GM12892 (cell line): ENCODE data around the gene TNMD.

Experiments
- POLR2A ChIP-seq: IDR thresholded peaks from 2 replicates; pipeline ENCODE4 v1.6.1; 2011; ENCODE audit warnings: low read depth, low read length, control low read depth
- POLR2AphosphoS5 ChIP-seq: IDR thresholded peaks from 2 replicates; pipeline ENCODE4 v1.6.1; 2011; ENCODE audit warnings: low read depth, low read length, control low read depth
- TAF1 ChIP-seq: IDR thresholded peaks from 2 replicates; pipeline ENCODE4 v1.6.1; 2011; ENCODE audit warnings: low read depth, mild to moderate bottlenecking, control low read depth, low read length, borderline replicate concordance

- TF ChIP-seq POLR2A (no peak), POLR2AphosphoS5 (no peak), TAF1 (no peak)
Measured at GRCh38 chrX:100648458-100649417, 64.0 kb downstream of the TNMD start.
